Activated T-cell treated with anti-CD3 and anti-CD28 coated beads, Interleukin-2, amount 50 U/mL, for 72 hours (primary cell): Measurements from ENCODE around the gene ACTL7A. TPM values are rescaled to one million over a fixed set of nuclear protein-coding genes. Genes with fewer than 3 reads are reported as not detected.
A peak's percentile ranks its signal among the peaks of the same experiment; 100 is the strongest.
"Not testable (repeated sequence)": the region's sequence is repeated elsewhere in the genome, so short reads cannot be mapped to it uniquely, and the experiment has no call there.

Source experiments
- ATAC-seq, 2 donors: fragments of 150-1000 bp; cut with Tn5 transposase; replicated peaks in 1 of 2; 2 replicates each; pipeline ENCODE4 v1.10.0; 2021; ENCODE audit warnings: moderate library complexity in 2 of 2, mild to moderate bottlenecking in 1 of 2
- DNase-seq, 2 donors: peaks; one replicate each; pipeline ENCODE4 v3.0.0; 2021 to 2022; ENCODE audit warnings: mixed read lengths in 1 of 2
- H3K27ac Mint-ChIP-seq: one replicate; pipeline ENCODE4 v1.8.0; 2022; ENCODE audit warnings: mild to moderate bottlenecking, moderate library complexity, mixed read lengths
- H3K27me3 Mint-ChIP-seq: one replicate; pipeline ENCODE4 v1.8.0; 2022; ENCODE audit warnings: low read depth, mixed read lengths
- H3K36me3 Mint-ChIP-seq, 2 donors: one replicate each; pipeline ENCODE4 v1.8.0; 2022; ENCODE audit warnings: mixed read lengths in 2 of 2, mild to moderate bottlenecking in 1 of 2; ENCODE audit not compliant: insufficient read depth in 2 of 2
- H3K4me1 Mint-ChIP-seq: one replicate; pipeline ENCODE4 v1.8.0; 2022; ENCODE audit warnings: low read depth, mixed read lengths
- H3K4me3 Mint-ChIP-seq, 2 donors: one replicate each; pipeline ENCODE4 v1.8.0; 2022; ENCODE audit warnings: mild to moderate bottlenecking in 2 of 2, mixed read lengths in 2 of 2, moderate library complexity in 2 of 2
- H3K9me3 Mint-ChIP-seq, 2 donors: one replicate each; pipeline ENCODE4 v1.8.0; 2022; ENCODE audit warnings: mixed read lengths in 2 of 2
- total RNA-seq, 2 donors: library from RNA; stranded (reverse); gene quantifications; one replicate each; pipeline ENCODE4 v1.2.3, GENCODE V29; 2022

Gene ACTL7A
- total RNA-seq, 2 donors from 2014 or later: not detected

DNA sequence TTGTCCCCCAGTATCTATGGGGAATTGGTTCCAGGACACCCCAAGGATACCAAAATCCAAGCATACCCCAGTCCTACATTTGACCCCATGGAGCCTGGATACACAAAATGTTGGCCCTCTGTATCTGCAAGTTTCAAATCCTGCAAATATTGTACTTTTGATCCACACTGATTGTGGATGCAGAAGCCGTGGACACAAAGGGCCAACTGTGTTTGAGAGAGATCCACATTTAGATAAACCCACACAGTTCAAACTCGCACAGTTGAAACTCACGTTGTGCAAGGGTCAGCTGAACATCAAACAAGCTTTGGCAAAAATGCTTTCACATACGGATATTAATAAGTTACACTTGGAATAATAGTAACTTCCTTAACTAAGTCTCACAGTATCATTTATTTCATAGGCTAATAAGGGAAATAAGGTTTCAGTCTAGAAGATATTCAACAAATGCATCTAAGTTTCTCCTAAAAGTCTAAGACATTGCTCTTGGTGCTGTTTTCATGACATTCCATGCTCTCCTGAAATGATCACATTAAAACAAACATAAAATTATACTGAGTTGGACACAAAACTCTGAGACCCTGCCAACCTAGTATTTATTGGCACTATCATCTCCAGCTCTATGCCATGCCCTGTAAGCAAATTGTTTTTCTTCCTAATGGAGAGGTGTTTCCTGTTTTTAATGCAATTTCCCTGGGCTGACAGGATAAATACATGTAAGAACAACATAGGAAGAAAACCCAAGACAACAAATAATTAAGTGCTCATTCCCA lies 32.3 kb downstream of the ACTL7A start:
- H3K36me3 Mint-ChIP-seq: peaks cover 5 to 21% of the 10 kb centered on the region in 2 donors
- no peak overlapping the region for H3K4me3 Mint-ChIP-seq

GRCh38 chr9:108897324-108898096 lies 35.4 kb downstream of the ACTL7A start:
- H3K36me3 Mint-ChIP-seq: peaks cover 8 to 14% of the 10 kb centered on the region in 2 donors
- H3K27me3 Mint-ChIP-seq: no peaks in the 10 kb centered on the region
- H3K4me3 Mint-ChIP-seq: no peak overlapping the region
- no peak for DNase-seq
- no peak for ATAC-seq
- H3K27ac Mint-ChIP-seq: no peak overlapping the region
- no peaks in the 10 kb centered on the region for H3K9me3 Mint-ChIP-seq
- no peaks in the 10 kb centered on the region for H3K4me1 Mint-ChIP-seq

More for the DNA sequence above, 32.3 kb downstream of the ACTL7A start:
- Mint-ChIP-seq H3K4me1 (peaks cover 7% of the 10 kb centered on the region), H3K27me3 (no peaks in the 10 kb centered on the region), H3K27ac (no peak overlapping the region), H3K9me3 (no peaks in the 10 kb centered on the region)
- no peak for DNase-seq
- ATAC-seq: no peak

- H3K27ac Mint-ChIP-seq, H3K27me3 Mint-ChIP-seq: not testable (repeated sequence)
These were observed 37.1 kb downstream of the ACTL7A start for GRCh38 chr9:108899023-108899695.

GRCh38 chr9:108900176-108900575 lies 38.1 kb downstream of the ACTL7A start:
- DNase-seq: no peak
- peaks cover 11 to 13% of the 10 kb centered on the region in 2 donors for H3K36me3 Mint-ChIP-seq
- no peak overlapping the region for H3K4me3 Mint-ChIP-seq
- no peaks in the 10 kb centered on the region for H3K9me3 Mint-ChIP-seq
- H3K4me1 Mint-ChIP-seq: no peaks in the 10 kb centered on the region
- ATAC-seq: no peak
- no peak overlapping the region for H3K27ac Mint-ChIP-seq
- H3K27me3 Mint-ChIP-seq: no peaks in the 10 kb centered on the region

More at GRCh38 chr9:108899023-108899695, 37.1 kb downstream of the ACTL7A start:
- DNase-seq, H3K4me1 Mint-ChIP-seq, ATAC-seq, H3K4me3 Mint-ChIP-seq, H3K9me3 Mint-ChIP-seq: not testable (repeated sequence)
- H3K36me3 Mint-ChIP-seq: peaks cover 10 to 14% of the 10 kb centered on the region in 2 donors

DNA sequence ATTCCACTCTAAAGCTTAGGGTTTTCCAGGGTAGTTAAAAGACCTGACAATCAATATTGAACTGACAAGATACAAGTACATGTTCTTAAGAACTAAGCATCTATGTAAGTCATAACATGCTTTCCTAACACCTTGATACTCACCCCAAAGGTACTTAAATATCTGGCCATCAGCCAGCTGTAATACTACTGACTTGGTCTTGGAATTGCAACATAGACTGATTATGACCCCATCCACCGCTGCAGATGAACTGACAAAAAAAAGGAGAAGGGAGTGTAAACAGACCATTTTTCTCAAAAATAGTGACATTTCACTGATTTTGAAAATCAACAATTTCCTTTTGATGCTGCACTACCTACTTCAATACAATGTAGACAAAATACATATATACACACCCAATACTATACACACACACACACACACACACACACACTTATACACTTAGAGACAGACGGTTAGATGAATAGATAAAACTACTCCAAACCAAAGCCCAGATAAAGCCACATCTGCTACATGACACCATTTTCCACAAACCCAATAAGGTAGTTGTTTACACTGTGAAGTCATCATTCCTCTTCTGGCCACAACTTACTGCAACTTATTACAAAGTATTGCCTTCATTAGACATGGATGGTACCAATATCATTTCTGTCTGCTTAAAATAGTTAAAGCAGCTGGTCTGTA lies 41.5 kb downstream of the ACTL7A start:
- no peaks in the 10 kb centered on the region for H3K4me1 Mint-ChIP-seq
- H3K27me3 Mint-ChIP-seq: no peaks in the 10 kb centered on the region
- no peaks in the 10 kb centered on the region for H3K9me3 Mint-ChIP-seq
- H3K27ac Mint-ChIP-seq: no peak overlapping the region
- ATAC-seq (no peak), DNase-seq (no peak)
- H3K4me3 Mint-ChIP-seq: no peak overlapping the region
- H3K36me3 Mint-ChIP-seq: peaks cover 8 to 15% of the 10 kb centered on the region in 2 donors

- ATAC-seq: no peak
- H3K36me3 Mint-ChIP-seq: peaks cover 11 to 15% of the 10 kb centered on the region in 2 donors
These were observed 42.1 kb downstream of the ACTL7A start for GRCh38 chr9:108904161-108904560.

GRCh38 chr9:108905494-108905893 lies 43.4 kb downstream of the ACTL7A start:
- H3K27me3 Mint-ChIP-seq: no peaks in the 10 kb centered on the region
- H3K4me3 Mint-ChIP-seq: no peak overlapping the region
- no peaks in the 10 kb centered on the region for H3K4me1 Mint-ChIP-seq
- no peaks in the 10 kb centered on the region for H3K9me3 Mint-ChIP-seq
- H3K27ac Mint-ChIP-seq: peak overlapping the region; percentile 33
- ATAC-seq: no peak
- DNase-seq: no peak
- peaks cover 12 to 14% of the 10 kb centered on the region in 2 donors for H3K36me3 Mint-ChIP-seq

More at GRCh38 chr9:108904161-108904560, 42.1 kb downstream of the ACTL7A start:
- H3K27me3 Mint-ChIP-seq: no peaks in the 10 kb centered on the region
- H3K4me3 Mint-ChIP-seq: no peak overlapping the region
- no peak overlapping the region for H3K27ac Mint-ChIP-seq
- H3K4me1 Mint-ChIP-seq: no peaks in the 10 kb centered on the region
- DNase-seq: no peak
- H3K9me3 Mint-ChIP-seq: no peaks in the 10 kb centered on the region

DNA sequence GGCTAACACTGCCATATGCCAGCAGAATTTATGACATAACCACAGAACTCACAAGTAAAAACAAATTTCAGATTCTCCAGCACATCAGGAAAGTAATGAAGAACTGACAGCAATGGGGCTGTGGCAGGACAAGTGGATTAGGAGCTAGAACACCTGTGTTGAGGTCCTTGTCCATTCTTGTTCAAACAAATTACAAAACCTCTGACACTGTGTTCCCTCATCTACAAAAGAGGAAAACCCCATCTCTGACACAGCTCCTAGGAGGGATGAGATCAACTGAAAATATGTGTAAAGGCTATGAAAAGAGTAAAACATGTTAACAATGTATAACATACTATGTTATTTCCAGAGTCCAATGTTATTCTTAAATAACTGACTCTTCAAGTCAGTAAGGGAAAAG lies 48.3 kb downstream of the ACTL7A start:
- Mint-ChIP-seq H3K4me1 (no peaks in the 10 kb centered on the region), H3K9me3 (no peaks in the 10 kb centered on the region), H3K4me3 (no peak overlapping the region), H3K36me3 (peaks cover 4 to 25% of the 10 kb centered on the region in 2 donors), H3K27me3 (no peaks in the 10 kb centered on the region), H3K27ac (peak overlapping the region; percentile 43)
- ATAC-seq (no peak), DNase-seq (no peak)

- no peaks in the 10 kb centered on the region for H3K9me3 Mint-ChIP-seq
- DNase-seq: no peak
- H3K4me1 Mint-ChIP-seq: no peaks in the 10 kb centered on the region
- peaks cover 4 to 27% of the 10 kb centered on the region in 2 donors for H3K36me3 Mint-ChIP-seq
- no peak overlapping the region for H3K4me3 Mint-ChIP-seq
- H3K27ac Mint-ChIP-seq: peak overlapping the region; percentile 9
- no peak for ATAC-seq
- no peaks in the 10 kb centered on the region for H3K27me3 Mint-ChIP-seq
These were observed 48.8 kb downstream of the ACTL7A start for GRCh38 chr9:108910914-108911313.

- H3K4me1 Mint-ChIP-seq: no peaks in the 10 kb centered on the region
- peak overlapping the region; percentile 55 for H3K27ac Mint-ChIP-seq
- H3K36me3 Mint-ChIP-seq: peaks cover 2 to 27% of the 10 kb centered on the region in 2 donors
- DNase-seq (no peak), ATAC-seq (no peak)
- H3K4me3 Mint-ChIP-seq: no peak overlapping the region
- H3K27me3 Mint-ChIP-seq: no peaks in the 10 kb centered on the region
- H3K9me3 Mint-ChIP-seq: no peaks in the 10 kb centered on the region
These were observed 49.8 kb downstream of the ACTL7A start for GRCh38 chr9:108911820-108912219.
